ENCODE measurements around the gene CCPG1. TPM values are rescaled to one million over a fixed set of nuclear protein-coding genes. Genes with fewer than 3 reads are reported as not detected.

Gene CCPG1
- total and polyA plus RNA-seq, 2 of the 13 experiments (the other 11 are each of a cell fraction or from before 2014, with no cell fraction given), result 16.1 to 19.5 TPM

GRCh38 chr15:55403531-55403930 is 4.6 kb downstream of the CCPG1 start (continued):
- TF ChIP-seq ZC3H4 (CRISPR knock-in tag; IDR thresholded peaks at IDR 0.05; ENCODE audit: borderline replicate concordance), result no peak
- TF ChIP-seq ZNF337 (CRISPR knock-in tag; IDR thresholded peaks at IDR 0.05; ENCODE audit: borderline replicate concordance, low read depth), result no peak
- no peak for TF ChIP-seq TAF15 (IDR thresholded peaks at IDR 0.05; ENCODE audit: low read depth, low read length, poor library complexity, severe bottlenecking)
- TF ChIP-seq ZNF234 (CRISPR knock-in tag; conservative IDR thresholded peaks at IDR 0.05), result no peak
- no peak for TF ChIP-seq THYN1 (CRISPR knock-in tag; IDR thresholded peaks at IDR 0.05; ENCODE audit: borderline replicate concordance, low read depth)

DNA sequence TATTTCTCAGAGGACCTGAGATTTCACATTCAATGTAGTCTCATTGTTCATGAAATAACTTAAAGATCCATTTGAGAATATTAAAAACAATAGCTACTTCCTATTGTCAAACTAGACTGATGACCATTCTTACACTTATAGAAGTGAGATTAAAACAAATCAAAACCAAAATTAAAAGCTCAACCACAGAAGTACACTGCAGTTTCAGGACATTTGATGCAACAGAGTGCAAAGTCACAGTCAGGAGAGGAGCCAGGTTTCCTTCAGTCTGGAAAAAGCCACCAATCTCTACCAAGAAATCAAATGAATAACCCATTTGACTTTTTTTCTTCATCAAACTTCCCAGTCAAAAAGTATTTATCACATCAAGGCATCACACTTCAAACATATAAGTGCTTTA is 5.5 kb downstream of the CCPG1 start:
- intact Hi-C loops (cut with micrococcal nuclease; ENCODE audit: unreplicated experiment) (no loop called here), in situ Hi-C loops (cut with HindIII; ENCODE audit: extremely low pct_ligation_motif_present, low pct_unique_long_range_greater_than_20kb) (no loop called here)
- no peak overlapping the region for H3K4me3 ChIP-seq (replicated peaks in 1 of 3; ENCODE audit: insufficient read depth in 1 of 3, low read depth in 2 of 3, low read length in 3 of 3)
- no peak overlapping the region for H3K4me2 ChIP-seq (ENCODE audit: low read depth, low read length)
- H3K27ac ChIP-seq (ENCODE audit: extremely low read length, insufficient read depth, low read length), result peak overlapping the region; percentile 66
- H3K36me3 ChIP-seq (replicated peaks in 1 of 2; ENCODE audit: control insufficient read depth in 1 of 2, insufficient read depth in 2 of 2, low read length in 2 of 2), result no peaks in the 10 kb centered on the region
- CTCF ChIA-PET (ENCODE audit: low intra/inter-chr PET ratio, low total read pairs), result no interaction called here
- H3K4me1 ChIP-seq (ENCODE audit: insufficient read depth, low read length), result peaks cover 40% of the 10 kb centered on the region
- no peaks in the 10 kb centered on the region for H3K79me2 ChIP-seq (ENCODE audit: insufficient read depth, low read length)
- BruUV-seq (replicated peaks), result no TSS peak
- H3K9ac ChIP-seq (ENCODE audit: insufficient read depth, low read depth, low read length), result no peak overlapping the region
- H4K20me1 ChIP-seq (ENCODE audit: insufficient read depth, low read length), result no peaks in the 10 kb centered on the region
- DNase-seq (ENCODE audit: low spot score) (no peak), FAIRE-seq (no peak), ATAC-seq (no peak)
- no peaks in the 10 kb centered on the region for H3K9me3 ChIP-seq (ENCODE audit: low read length)
- TF ChIP-seq PAWR (CRISPR knock-in tag; IDR thresholded peaks at IDR 0.05; ENCODE audit: borderline replicate concordance) (no peak), RFX1 (IDR thresholded peaks at IDR 0.05) (no peak), ZFP37 (CRISPR knock-in tag; IDR thresholded peaks at IDR 0.05; ENCODE audit: borderline replicate concordance) (no peak), ZNF550 (CRISPR knock-in tag; IDR thresholded peaks at IDR 0.05; ENCODE audit: borderline replicate concordance) (no peak), ZNF282 (IDR thresholded peaks at IDR 0.05; ENCODE audit: partially characterized antibody) (no peak), ZNF557 (CRISPR knock-in tag; IDR thresholded peaks at IDR 0.05) (no peak), TBX2 (CRISPR knock-in tag; IDR thresholded peaks at IDR 0.05; ENCODE audit: borderline replicate concordance) (no peak), ZNF280B (CRISPR knock-in tag; IDR thresholded peaks at IDR 0.05; ENCODE audit: borderline replicate concordance) (no peak), ZNF33A (CRISPR knock-in tag; IDR thresholded peaks at IDR 0.05; ENCODE audit: borderline replicate concordance) (no peak)
- TF ChIP-seq, protein P1, sequence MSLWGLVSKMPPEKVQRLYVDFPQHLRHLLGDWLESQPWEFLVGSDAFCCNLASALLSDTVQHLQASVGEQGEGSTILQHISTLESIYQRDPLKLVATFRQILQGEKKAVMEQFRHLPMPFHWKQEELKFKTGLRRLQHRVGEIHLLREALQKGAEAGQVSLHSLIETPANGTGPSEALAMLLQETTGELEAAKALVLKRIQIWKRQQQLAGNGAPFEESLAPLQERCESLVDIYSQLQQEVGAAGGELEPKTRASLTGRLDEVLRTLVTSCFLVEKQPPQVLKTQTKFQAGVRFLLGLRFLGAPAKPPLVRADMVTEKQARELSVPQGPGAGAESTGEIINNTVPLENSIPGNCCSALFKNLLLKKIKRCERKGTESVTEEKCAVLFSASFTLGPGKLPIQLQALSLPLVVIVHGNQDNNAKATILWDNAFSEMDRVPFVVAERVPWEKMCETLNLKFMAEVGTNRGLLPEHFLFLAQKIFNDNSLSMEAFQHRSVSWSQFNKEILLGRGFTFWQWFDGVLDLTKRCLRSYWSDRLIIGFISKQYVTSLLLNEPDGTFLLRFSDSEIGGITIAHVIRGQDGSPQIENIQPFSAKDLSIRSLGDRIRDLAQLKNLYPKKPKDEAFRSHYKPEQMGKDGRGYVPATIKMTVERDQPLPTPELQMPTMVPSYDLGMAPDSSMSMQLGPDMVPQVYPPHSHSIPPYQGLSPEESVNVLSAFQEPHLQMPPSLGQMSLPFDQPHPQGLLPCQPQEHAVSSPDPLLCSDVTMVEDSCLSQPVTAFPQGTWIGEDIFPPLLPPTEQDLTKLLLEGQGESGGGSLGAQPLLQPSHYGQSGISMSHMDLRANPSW (CRISPR knock-in tag; IDR thresholded peaks at IDR 0.05; ENCODE audit: borderline replicate concordance), result no peak
- POLR2A ChIA-PET, result no interaction called here
- no peak overlapping the region for H2AFZ ChIP-seq (ENCODE audit: low read length)
- no peaks in the 10 kb centered on the region for H3K27me3 ChIP-seq (ENCODE audit: control insufficient read depth in 1 of 2, insufficient read depth in 2 of 2, low read length in 2 of 2)

Data from HepG2 (cell line).